ENCODE results near the gene KRT78.

KRT78 gene

DNA sequence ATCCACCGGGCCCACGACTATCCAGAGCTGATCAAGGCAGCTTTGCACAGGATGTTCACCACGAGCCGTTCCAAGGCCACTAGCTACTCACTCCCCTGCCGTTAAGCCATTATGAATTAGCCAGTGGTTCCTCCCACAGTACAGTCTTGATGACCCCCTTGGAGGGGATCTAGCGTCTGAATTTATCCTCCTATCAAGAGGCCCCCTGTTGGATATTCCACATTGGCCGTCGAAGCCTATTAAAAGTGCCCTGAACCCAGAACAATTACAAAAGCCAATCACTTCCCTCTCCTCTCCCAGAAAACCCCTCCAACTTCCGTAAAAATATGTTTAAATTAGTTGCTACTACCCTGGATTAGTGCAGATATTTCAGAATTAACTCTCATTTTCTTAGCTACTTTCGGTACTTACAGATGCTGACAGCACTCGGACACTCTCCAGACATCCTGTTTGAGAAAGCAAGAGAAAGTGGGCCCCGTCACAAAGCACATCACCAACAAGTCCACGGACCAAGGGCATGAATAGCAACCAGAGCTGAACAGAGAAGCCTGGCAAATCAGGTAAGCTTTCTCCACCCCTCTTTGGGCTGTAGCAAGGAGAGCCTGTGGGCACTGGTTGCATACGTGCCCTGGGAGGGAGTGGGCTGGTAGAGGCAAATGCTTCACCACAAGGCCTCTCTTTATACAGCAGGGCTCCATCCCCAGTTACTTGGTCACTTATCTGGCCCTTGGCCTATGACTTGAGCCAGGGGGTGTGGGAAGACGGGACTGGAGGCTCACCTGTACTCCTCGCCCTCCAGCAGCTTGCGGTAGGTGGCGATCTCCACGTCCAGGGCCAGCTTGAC lies 58.1 kb downstream of the KRT78 start:
- no peak for TF ChIP-seq ZFX (IDR thresholded peaks at IDR 0.05; ENCODE audit: borderline replicate concordance)
- TF ChIP-seq, protein P1, sequence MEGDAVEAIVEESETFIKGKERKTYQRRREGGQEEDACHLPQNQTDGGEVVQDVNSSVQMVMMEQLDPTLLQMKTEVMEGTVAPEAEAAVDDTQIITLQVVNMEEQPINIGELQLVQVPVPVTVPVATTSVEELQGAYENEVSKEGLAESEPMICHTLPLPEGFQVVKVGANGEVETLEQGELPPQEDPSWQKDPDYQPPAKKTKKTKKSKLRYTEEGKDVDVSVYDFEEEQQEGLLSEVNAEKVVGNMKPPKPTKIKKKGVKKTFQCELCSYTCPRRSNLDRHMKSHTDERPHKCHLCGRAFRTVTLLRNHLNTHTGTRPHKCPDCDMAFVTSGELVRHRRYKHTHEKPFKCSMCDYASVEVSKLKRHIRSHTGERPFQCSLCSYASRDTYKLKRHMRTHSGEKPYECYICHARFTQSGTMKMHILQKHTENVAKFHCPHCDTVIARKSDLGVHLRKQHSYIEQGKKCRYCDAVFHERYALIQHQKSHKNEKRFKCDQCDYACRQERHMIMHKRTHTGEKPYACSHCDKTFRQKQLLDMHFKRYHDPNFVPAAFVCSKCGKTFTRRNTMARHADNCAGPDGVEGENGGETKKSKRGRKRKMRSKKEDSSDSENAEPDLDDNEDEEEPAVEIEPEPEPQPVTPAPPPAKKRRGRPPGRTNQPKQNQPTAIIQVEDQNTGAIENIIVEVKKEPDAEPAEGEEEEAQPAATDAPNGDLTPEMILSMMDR (IDR thresholded peaks at IDR 0.05) = no peak
- no peak overlapping the region for H3K27ac ChIP-seq

GRCh38 chr12:52789637-52790426 lies 59.0 kb downstream of the KRT78 start:
- TF ChIP-seq, protein P1 (IDR thresholded peaks at IDR 0.05) = no peak
- TF ChIP-seq ZFX (IDR thresholded peaks at IDR 0.05; ENCODE audit: borderline replicate concordance) = no peak
- H3K27ac ChIP-seq = no peak overlapping the region

GRCh38 chr12:52788876-52789636 lies 59.7 kb downstream of the KRT78 start:
- H3K27ac ChIP-seq = no peak overlapping the region
- TF ChIP-seq, protein P1 (IDR thresholded peaks at IDR 0.05) = no peak
- no peak for TF ChIP-seq ZFX (IDR thresholded peaks at IDR 0.05; ENCODE audit: borderline replicate concordance)

DNA sequence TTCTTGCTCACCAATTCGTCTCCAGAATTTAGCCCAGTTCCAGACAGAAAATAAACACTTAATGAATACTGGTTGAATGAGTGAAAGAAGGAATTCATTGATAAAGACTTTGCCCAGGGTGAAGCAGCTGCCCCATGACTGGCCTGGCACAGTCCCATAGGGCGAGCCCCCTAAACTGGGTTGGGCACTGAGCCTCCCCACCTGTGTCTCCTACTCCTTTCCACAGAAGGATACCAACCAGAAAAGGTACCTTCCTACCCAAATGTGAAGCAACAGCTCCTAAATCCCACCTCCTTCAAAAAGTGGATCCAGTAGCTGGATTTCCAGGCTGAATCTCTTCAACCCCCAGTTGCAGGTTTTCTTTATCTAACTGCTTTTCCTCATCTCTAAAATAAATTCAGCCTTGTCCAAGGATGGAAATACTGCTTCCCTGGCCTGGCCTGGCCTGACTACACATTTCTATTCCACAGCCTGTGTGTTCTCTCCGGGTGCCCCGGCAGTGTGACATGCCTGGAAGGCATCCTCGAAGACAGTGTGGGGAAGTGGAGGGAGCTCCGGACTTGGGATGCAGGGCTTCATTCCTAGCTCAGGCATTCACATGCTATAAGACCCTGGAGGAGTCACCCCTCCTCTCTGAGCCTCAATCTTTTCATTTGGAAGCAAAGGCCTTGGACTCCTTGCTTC lies 60.5 kb downstream of the KRT78 start:
- TF ChIP-seq, protein P1 (IDR thresholded peaks at IDR 0.05) = no peak
- TF ChIP-seq ZFX (IDR thresholded peaks at IDR 0.05; ENCODE audit: borderline replicate concordance) = no peak
- no peak overlapping the region for H3K27ac ChIP-seq

Data from 22Rv1 (cell line).